ENCODE results near the gene CEP85L. TPM values are rescaled to one million over a fixed set of nuclear protein-coding genes. Genes with fewer than 3 reads are reported as not detected.

Gene CEP85L
- total and polyA plus RNA-seq, 2 experiments from 2014 or later: 9.1 to 10.1 TPM

DNA sequence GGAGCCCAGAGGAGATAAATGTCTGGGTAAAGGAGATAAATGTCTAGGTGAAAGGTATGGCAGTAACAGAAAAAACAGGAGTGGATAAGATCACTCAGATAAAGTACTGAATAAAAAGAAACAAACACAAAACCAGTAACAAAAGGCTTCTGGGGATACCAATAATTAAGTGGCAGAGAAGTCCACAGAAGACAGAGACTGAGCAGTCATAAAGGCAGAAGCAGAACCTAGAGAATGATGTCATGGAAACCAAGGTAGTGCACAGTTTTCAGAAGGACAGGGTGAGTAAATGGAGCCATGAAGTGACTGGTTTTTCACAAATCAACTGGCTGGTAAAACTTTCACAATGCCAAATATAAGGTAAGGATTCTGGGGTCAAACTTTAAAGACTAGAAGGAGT is 184.2 kb downstream of the CEP85L start (continued):
- TF ChIP-seq ZNF331 (CRISPR knock-in tag; IDR thresholded peaks at IDR 0.05; ENCODE audit: low read depth) (no peak), POLR2AphosphoS5 (IDR thresholded peaks at IDR 0.05; ENCODE audit: low read depth) (no peak), ZNF462 (CRISPR knock-in tag; IDR thresholded peaks at IDR 0.05) (no peak), EZH2 (IDR thresholded peaks at IDR 0.05; ENCODE audit: low read depth, unreplicated experiment) (no peak), CREB1 (CRISPR knock-in tag; IDR thresholded peaks at IDR 0.05; ENCODE audit: low read depth) (no peak)
- TF ChIP-seq, protein P1, sequence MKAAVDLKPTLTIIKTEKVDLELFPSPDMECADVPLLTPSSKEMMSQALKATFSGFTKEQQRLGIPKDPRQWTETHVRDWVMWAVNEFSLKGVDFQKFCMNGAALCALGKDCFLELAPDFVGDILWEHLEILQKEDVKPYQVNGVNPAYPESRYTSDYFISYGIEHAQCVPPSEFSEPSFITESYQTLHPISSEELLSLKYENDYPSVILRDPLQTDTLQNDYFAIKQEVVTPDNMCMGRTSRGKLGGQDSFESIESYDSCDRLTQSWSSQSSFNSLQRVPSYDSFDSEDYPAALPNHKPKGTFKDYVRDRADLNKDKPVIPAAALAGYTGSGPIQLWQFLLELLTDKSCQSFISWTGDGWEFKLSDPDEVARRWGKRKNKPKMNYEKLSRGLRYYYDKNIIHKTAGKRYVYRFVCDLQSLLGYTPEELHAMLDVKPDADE (IDR thresholded peaks at IDR 0.05): no peak

GRCh38 chr6:118464620-118465019 is 186.8 kb downstream of the CEP85L start:
- Mint-ChIP-seq H3K4me1 (peaks cover 6% of the 10 kb centered on the region; the same call in 2 of the 3 replicates), H3K4me3 (no peak overlapping the region), H3K27me3 (ENCODE audit: insufficient read depth, low read depth, poor library complexity) (no peaks in the 10 kb centered on the region), H3K27ac (no peak overlapping the region), H3K36me3 (ENCODE audit: low read depth) (no peaks in the 10 kb centered on the region), H3K9me3 (no peaks in the 10 kb centered on the region)
- no peak for ATAC-seq
- Histone ChIP-seq H3K79me2 (replicated peaks; ENCODE audit: insufficient read depth) (no peaks in the 10 kb centered on the region), H3K4me1 (ENCODE audit: insufficient read depth) (no peaks in the 10 kb centered on the region), H4K20me1 (replicated peaks; ENCODE audit: insufficient read depth) (no peaks in the 10 kb centered on the region), H3K4me2 (no peak overlapping the region), H3K36me3 (ENCODE audit: insufficient read depth) (no peaks in the 10 kb centered on the region), H3K9me2 (ENCODE audit: insufficient read depth) (no peaks in the 10 kb centered on the region), H3F3A (replicated peaks; ENCODE audit: low read depth) (no peaks in the 10 kb centered on the region), H3K27me3 (ENCODE audit: insufficient read depth) (no peaks in the 10 kb centered on the region), H3K4me3 (no peak overlapping the region), H2AFZ (no peak overlapping the region), H3K27ac (ENCODE audit: low read depth) (no peak overlapping the region)
- no peak for TF ChIP-seq CTCF (conservative IDR thresholded peaks at IDR 0.05; ENCODE audit: low read depth in 2 of 2)
- TF ChIP-seq NANOG (IDR thresholded peaks at IDR 0.05; ENCODE audit: borderline replicate concordance): no peak
- TF ChIP-seq, protein P2, sequence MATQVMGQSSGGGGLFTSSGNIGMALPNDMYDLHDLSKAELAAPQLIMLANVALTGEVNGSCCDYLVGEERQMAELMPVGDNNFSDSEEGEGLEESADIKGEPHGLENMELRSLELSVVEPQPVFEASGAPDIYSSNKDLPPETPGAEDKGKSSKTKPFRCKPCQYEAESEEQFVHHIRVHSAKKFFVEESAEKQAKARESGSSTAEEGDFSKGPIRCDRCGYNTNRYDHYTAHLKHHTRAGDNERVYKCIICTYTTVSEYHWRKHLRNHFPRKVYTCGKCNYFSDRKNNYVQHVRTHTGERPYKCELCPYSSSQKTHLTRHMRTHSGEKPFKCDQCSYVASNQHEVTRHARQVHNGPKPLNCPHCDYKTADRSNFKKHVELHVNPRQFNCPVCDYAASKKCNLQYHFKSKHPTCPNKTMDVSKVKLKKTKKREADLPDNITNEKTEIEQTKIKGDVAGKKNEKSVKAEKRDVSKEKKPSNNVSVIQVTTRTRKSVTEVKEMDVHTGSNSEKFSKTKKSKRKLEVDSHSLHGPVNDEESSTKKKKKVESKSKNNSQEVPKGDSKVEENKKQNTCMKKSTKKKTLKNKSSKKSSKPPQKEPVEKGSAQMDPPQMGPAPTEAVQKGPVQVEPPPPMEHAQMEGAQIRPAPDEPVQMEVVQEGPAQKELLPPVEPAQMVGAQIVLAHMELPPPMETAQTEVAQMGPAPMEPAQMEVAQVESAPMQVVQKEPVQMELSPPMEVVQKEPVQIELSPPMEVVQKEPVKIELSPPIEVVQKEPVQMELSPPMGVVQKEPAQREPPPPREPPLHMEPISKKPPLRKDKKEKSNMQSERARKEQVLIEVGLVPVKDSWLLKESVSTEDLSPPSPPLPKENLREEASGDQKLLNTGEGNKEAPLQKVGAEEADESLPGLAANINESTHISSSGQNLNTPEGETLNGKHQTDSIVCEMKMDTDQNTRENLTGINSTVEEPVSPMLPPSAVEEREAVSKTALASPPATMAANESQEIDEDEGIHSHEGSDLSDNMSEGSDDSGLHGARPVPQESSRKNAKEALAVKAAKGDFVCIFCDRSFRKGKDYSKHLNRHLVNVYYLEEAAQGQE (IDR thresholded peaks at IDR 0.05; ENCODE audit: unreplicated experiment): no peak
- no peak for TF ChIP-seq CREB1 (CRISPR knock-in tag; IDR thresholded peaks at IDR 0.05; ENCODE audit: low read depth)
- TF ChIP-seq EZH2 (IDR thresholded peaks at IDR 0.05; ENCODE audit: low read depth, unreplicated experiment): no peak
- no peak for TF ChIP-seq POLR2AphosphoS5 (IDR thresholded peaks at IDR 0.05; ENCODE audit: low read depth)
- DNase-seq (ENCODE audit: low spot score): no peak
